ENCODE data around the gene LPCAT2.

LPCAT2 gene

GRCh38 chr16:55498101-55498500 is 10.8 kb upstream of the LPCAT2 start:
- DNase-seq (ENCODE audit: insufficient read length) (no peak), FAIRE-seq (no peak)
- TF ChIP-seq POLR2A (IDR thresholded peaks at IDR 0.05; ENCODE audit: low read depth, low read length), result no peak
- TF ChIP-seq POLR2AphosphoS5 (IDR thresholded peaks at IDR 0.05; ENCODE audit: low read depth, low read length), result no peak
- no peak for TF ChIP-seq TAF1 (IDR thresholded peaks at IDR 0.05; ENCODE audit: borderline replicate concordance, low read depth, low read length)

DNA sequence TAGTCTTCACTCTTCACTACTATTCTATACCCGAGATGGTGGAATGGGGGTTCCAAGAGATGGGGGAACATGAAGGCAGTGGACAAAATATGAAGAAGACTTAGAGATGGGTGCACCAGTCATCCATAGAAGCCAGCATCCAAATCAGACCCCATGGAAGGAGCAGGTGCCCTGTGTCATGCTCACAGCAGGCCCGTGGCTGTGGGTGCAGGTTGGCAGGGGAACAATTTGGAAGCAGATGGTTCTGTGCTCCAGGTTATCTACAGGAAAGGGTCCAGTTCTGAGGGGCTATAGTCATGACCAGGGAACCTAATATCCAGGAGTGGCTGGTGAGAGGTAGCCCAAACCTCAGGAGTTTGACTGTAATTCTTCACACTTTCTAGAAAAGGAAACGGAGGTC is 9.6 kb upstream of the LPCAT2 start:
- FAIRE-seq (no peak), DNase-seq (ENCODE audit: insufficient read length) (no peak)
- TF ChIP-seq POLR2A (IDR thresholded peaks at IDR 0.05; ENCODE audit: low read depth, low read length) (no peak), POLR2AphosphoS5 (IDR thresholded peaks at IDR 0.05; ENCODE audit: low read depth, low read length) (no peak), TAF1 (IDR thresholded peaks at IDR 0.05; ENCODE audit: borderline replicate concordance, low read depth, low read length) (no peak)

- no peak for DNase-seq (ENCODE audit: insufficient read length)
- FAIRE-seq, result no peak
- TF ChIP-seq TAF1 (IDR thresholded peaks at IDR 0.05; ENCODE audit: borderline replicate concordance, low read depth, low read length), result no peak
- TF ChIP-seq POLR2A (IDR thresholded peaks at IDR 0.05; ENCODE audit: low read depth, low read length), result no peak
- no peak for TF ChIP-seq POLR2AphosphoS5 (IDR thresholded peaks at IDR 0.05; ENCODE audit: low read depth, low read length)
These were observed 8.8 kb upstream of the LPCAT2 start for GRCh38 chr16:55499951-55500529.

- TF ChIP-seq POLR2AphosphoS5 (IDR thresholded peaks at IDR 0.05; ENCODE audit: low read depth, low read length), result no peak
- no peak for TF ChIP-seq POLR2A (IDR thresholded peaks at IDR 0.05; ENCODE audit: low read depth, low read length)
- no peak for TF ChIP-seq TAF1 (IDR thresholded peaks at IDR 0.05; ENCODE audit: borderline replicate concordance, low read depth, low read length)
- no peak for FAIRE-seq
- DNase-seq (ENCODE audit: insufficient read length), result no peak
These were observed 8.3 kb upstream of the LPCAT2 start for GRCh38 chr16:55500530-55501011.

- TF ChIP-seq TAF1 (IDR thresholded peaks at IDR 0.05; ENCODE audit: borderline replicate concordance, low read depth, low read length), result no peak
- no peak for TF ChIP-seq POLR2AphosphoS5 (IDR thresholded peaks at IDR 0.05; ENCODE audit: low read depth, low read length)
- DNase-seq (ENCODE audit: insufficient read length) (no peak), FAIRE-seq (no peak)
These were observed 7.1 kb upstream of the LPCAT2 start for GRCh38 chr16:55501549-55502322.

DNA sequence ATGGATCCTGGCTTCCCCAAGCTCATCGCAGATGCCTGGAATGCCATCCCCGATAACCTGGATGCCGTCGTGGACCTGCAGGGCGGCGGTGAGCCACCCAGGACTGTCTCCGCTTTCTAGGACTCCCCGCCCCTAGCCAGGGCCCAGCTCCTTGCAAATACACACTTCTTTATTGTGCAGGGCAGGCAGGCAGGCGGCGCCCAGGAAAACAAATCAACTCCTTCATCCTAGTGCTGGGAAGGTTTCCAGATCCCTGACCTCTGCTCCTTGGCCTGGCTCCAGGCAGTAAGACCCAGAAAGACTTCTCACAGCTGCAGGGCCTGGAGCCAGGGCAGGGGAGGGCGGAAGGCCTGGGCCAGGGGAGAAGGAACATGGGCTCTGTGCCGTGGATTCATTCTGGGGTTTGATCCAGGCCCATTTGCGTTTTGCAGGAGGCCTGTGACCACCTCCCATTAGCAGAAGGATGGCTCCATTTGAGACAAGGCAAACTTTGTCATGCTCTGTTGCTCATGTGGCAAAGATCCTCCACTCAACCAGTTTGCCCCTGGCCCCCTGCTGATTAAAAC is 6.0 kb upstream of the LPCAT2 start:
- FAIRE-seq (no peak), DNase-seq (ENCODE audit: insufficient read length) (no peak)
- TF ChIP-seq POLR2A (IDR thresholded peaks at IDR 0.05; ENCODE audit: low read depth, low read length) (no peak), POLR2AphosphoS5 (IDR thresholded peaks at IDR 0.05; ENCODE audit: low read depth, low read length) (no peak), TAF1 (IDR thresholded peaks at IDR 0.05; ENCODE audit: borderline replicate concordance, low read depth, low read length) (no peak)

- no peak for DNase-seq (ENCODE audit: insufficient read length)
- no peak for TF ChIP-seq POLR2A (IDR thresholded peaks at IDR 0.05; ENCODE audit: low read depth, low read length)
- no peak for TF ChIP-seq POLR2AphosphoS5 (IDR thresholded peaks at IDR 0.05; ENCODE audit: low read depth, low read length)
- no peak for TF ChIP-seq TAF1 (IDR thresholded peaks at IDR 0.05; ENCODE audit: borderline replicate concordance, low read depth, low read length)
- no peak for FAIRE-seq
These were observed 4.9 kb upstream of the LPCAT2 start for GRCh38 chr16:55503726-55504550.

GRCh38 chr16:55505333-55506015 is 3.4 kb upstream of the LPCAT2 start:
- TF ChIP-seq POLR2A (IDR thresholded peaks at IDR 0.05; ENCODE audit: low read depth, low read length), result no peak
- TF ChIP-seq POLR2AphosphoS5 (IDR thresholded peaks at IDR 0.05; ENCODE audit: low read depth, low read length), result no peak
- TF ChIP-seq TAF1 (IDR thresholded peaks at IDR 0.05; ENCODE audit: borderline replicate concordance, low read depth, low read length), result no peak
- DNase-seq (ENCODE audit: insufficient read length) (no peak), FAIRE-seq (no peak)

DNA sequence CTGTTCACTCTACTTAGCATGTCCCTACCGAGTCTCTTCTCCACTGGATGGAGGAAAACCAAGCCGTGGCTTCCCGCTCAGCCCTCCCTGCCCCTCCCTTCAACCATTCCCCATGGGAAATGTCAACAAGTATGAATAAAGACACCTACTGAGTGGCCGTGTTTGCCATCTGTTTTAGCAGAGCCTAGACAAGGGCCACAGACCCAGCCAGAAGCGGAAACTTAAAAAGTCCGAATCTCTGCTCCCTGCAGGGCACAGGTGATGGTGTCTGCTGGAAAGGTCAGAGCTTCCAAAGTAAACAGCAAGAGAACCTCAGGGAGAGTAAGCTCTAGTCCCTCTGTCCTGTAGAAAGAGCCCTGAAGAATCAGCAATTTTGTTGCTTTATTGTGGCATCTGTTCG is 2.8 kb upstream of the LPCAT2 start:
- DNase-seq (ENCODE audit: insufficient read length), result no peak
- FAIRE-seq, result no peak
- no peak for TF ChIP-seq POLR2AphosphoS5 (IDR thresholded peaks at IDR 0.05; ENCODE audit: low read depth, low read length)
- no peak for TF ChIP-seq TAF1 (IDR thresholded peaks at IDR 0.05; ENCODE audit: borderline replicate concordance, low read depth, low read length)
- TF ChIP-seq POLR2A (IDR thresholded peaks at IDR 0.05; ENCODE audit: low read depth, low read length), result no peak

DNA sequence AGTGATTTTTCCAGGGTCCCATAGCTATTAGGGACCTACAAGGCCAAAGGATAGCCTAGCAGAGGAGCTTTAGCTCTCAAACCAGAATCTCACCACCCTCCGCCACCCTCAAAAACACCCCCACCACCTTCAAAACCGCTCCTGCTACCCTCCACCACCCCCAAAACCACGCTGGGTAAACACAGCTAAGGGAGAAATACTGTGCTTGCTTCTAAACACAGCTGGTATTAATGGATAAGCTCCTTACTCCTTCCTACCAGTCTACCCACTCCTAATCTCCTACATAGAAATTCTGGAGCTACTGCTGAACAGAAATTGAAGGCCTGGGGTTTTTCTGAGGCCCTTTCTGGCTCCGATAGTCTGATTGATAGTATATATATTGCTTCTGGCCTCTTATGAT is 2.2 kb upstream of the LPCAT2 start:
- DNase-seq (ENCODE audit: insufficient read length) (no peak), FAIRE-seq (no peak)
- no peak for TF ChIP-seq POLR2AphosphoS5 (IDR thresholded peaks at IDR 0.05; ENCODE audit: low read depth, low read length)
- no peak for TF ChIP-seq TAF1 (IDR thresholded peaks at IDR 0.05; ENCODE audit: borderline replicate concordance, low read depth, low read length)
- TF ChIP-seq POLR2A (IDR thresholded peaks at IDR 0.05; ENCODE audit: low read depth, low read length), result no peak

All from GM12892 (cell line).